ENCODE measurements around the gene LRFN2.

GRCh38 chr6:40510442-40510841, 76.7 kb downstream of the LRFN2 start:
- no peak for TF ChIP-seq CTCF (IDR thresholded peaks at IDR 0.05; ENCODE audit: poor library complexity)
- TF ChIP-seq EZH2phosphoT487 (IDR thresholded peaks at IDR 0.05; ENCODE audit: low read depth, severe bottlenecking, unreplicated experiment), result no peak

All from hepatocyte (in vitro differentiated cells).